GM23338 (cell line): ENCODE data around the gene CACNA2D3.

ENCODE experiments used
- CREB1 ChIP-seq: fragments of 250-450 bp; sonication (Bioruptor Pico); IDR thresholded peaks from 2 replicates; pipeline ENCODE4 v1.5.0; 2020; ENCODE audit warnings: low read depth, mild to moderate bottlenecking, moderate library complexity
- CTCF ChIP-seq, 2 experiments: fragments of 200-600 bp in 1 of 2; sonication (generic) in 1 of 2; conservative IDR thresholded peaks; 2 replicates each; pipeline versions ENCODE4 v1.5.1 to v1.6.1; 2016 to 2017; ENCODE audit warnings: antibody characterized with exemption in 2 of 2, low read depth in 2 of 2, mild to moderate bottlenecking in 2 of 2, moderate library complexity in 1 of 2
- EZH2 ChIP-seq: fragments of 200-600 bp; sonication (generic); IDR thresholded peaks from one replicate; pipeline ENCODE4 v1.8.0; 2017; ENCODE audit warnings: antibody characterized with exemption, mild to moderate bottlenecking, low read depth; ENCODE audit not compliant: unreplicated experiment
- EZH2phosphoT487 ChIP-seq: fragments of 200-600 bp; sonication (generic); IDR thresholded peaks from one replicate; pipeline ENCODE4 v1.8.1; 2018; ENCODE audit warnings: antibody characterized with exemption; ENCODE audit not compliant: unreplicated experiment
- JUNB ChIP-seq: IDR thresholded peaks from one replicate; pipeline ENCODE4 v1.6.1; 2016; ENCODE audit warnings: antibody characterized with exemption; ENCODE audit not compliant: unreplicated experiment
- POLR2AphosphoS5 ChIP-seq: IDR thresholded peaks from 2 replicates; pipeline ENCODE4 v1.6.1; 2016; ENCODE audit warnings: antibody characterized with exemption, low read depth
- REST ChIP-seq: IDR thresholded peaks from one replicate; pipeline ENCODE4 v1.6.1; 2018; ENCODE audit warnings: antibody characterized with exemption; ENCODE audit not compliant: unreplicated experiment
- ZNF114 ChIP-seq: fragments of 250-450 bp; sonication (Bioruptor Pico); IDR thresholded peaks from 2 replicates; pipeline ENCODE4 v1.5.0; 2020; ENCODE audit warnings: mild to moderate bottlenecking, moderate library complexity
- ZNF331 ChIP-seq: fragments of 250-450 bp; sonication (Bioruptor Pico); IDR thresholded peaks from 2 replicates; pipeline ENCODE4 v1.5.0; 2020; ENCODE audit warnings: low read depth, mild to moderate bottlenecking, moderate library complexity

- no peak for TF ChIP-seq CTCF (conservative IDR thresholded peaks at IDR 0.05; ENCODE audit: low read depth in 2 of 2)
- no peak for TF ChIP-seq POLR2AphosphoS5
- TF ChIP-seq EZH2phosphoT487 = no peak
- TF ChIP-seq JUNB = no peak
- TF ChIP-seq EZH2 = no peak
- TF ChIP-seq REST = no peak
- TF ChIP-seq CREB1 (CRISPR knock-in tag) = no peak
- no peak for TF ChIP-seq ZNF331
- TF ChIP-seq ZNF114 (CRISPR knock-in tag) = no peak
Observed at GRCh38 chr3:54986294-54986693, 863.9 kb downstream of the CACNA2D3 start.
